Measurements from ENCODE around the gene RAB11A. TPM values are rescaled to one million over a fixed set of nuclear protein-coding genes. Genes with fewer than 3 reads are reported as not detected.

RAB11A gene
- total RNA-seq, 1 donor from 2014 or later: 153 TPM

GRCh38 chr15:65921780-65922179 is 52.5 kb downstream of the RAB11A start:
- peaks cover 2% of the 10 kb centered on the region for H3K36me3 Mint-ChIP-seq (ENCODE audit: low read depth)
- H3K27ac Mint-ChIP-seq (ENCODE audit: unreplicated experiment): no peak overlapping the region
- no peaks in the 10 kb centered on the region for H3K9me3 Mint-ChIP-seq (ENCODE audit: low read depth)
- DNase-seq (ENCODE audit: low spot score): no peak
- H3K4me3 Mint-ChIP-seq (ENCODE audit: unreplicated experiment): no peak overlapping the region
- H3K4me1 Mint-ChIP-seq (ENCODE audit: low read depth): peaks cover 11% of the 10 kb centered on the region
- no peaks in the 10 kb centered on the region for H3K27me3 Mint-ChIP-seq (ENCODE audit: low read depth)
- TF ChIP-seq CTCF (IDR thresholded peaks at IDR 0.05): no peak

- no peak overlapping the region for H3K4me3 Mint-ChIP-seq (ENCODE audit: unreplicated experiment)
- H3K36me3 Mint-ChIP-seq (ENCODE audit: low read depth): peaks cover 2% of the 10 kb centered on the region
- H3K27ac Mint-ChIP-seq (ENCODE audit: unreplicated experiment): no peak overlapping the region
- no peak for TF ChIP-seq CTCF (IDR thresholded peaks at IDR 0.05)
- no peaks in the 10 kb centered on the region for H3K9me3 Mint-ChIP-seq (ENCODE audit: low read depth)
- no peaks in the 10 kb centered on the region for H3K27me3 Mint-ChIP-seq (ENCODE audit: low read depth)
- H3K4me1 Mint-ChIP-seq (ENCODE audit: low read depth): peaks cover 7% of the 10 kb centered on the region
- DNase-seq (ENCODE audit: low spot score): no peak
Measured at GRCh38 chr15:65922621-65923020, 53.3 kb downstream of the RAB11A start.

GRCh38 chr15:65923264-65923663 is 54.0 kb downstream of the RAB11A start:
- Mint-ChIP-seq H3K4me3 (ENCODE audit: unreplicated experiment) (no peak overlapping the region), H3K27me3 (ENCODE audit: low read depth) (no peaks in the 10 kb centered on the region), H3K9me3 (ENCODE audit: low read depth) (no peaks in the 10 kb centered on the region), H3K4me1 (ENCODE audit: low read depth) (peaks cover 7% of the 10 kb centered on the region), H3K27ac (ENCODE audit: unreplicated experiment) (no peak overlapping the region), H3K36me3 (ENCODE audit: low read depth) (peaks cover 2% of the 10 kb centered on the region)
- no peak for TF ChIP-seq CTCF (IDR thresholded peaks at IDR 0.05)
- no peak for DNase-seq (ENCODE audit: low spot score)

- H3K27ac Mint-ChIP-seq (ENCODE audit: unreplicated experiment): no peak overlapping the region
Measured at GRCh38 chr15:65924004-65924403, 54.7 kb downstream of the RAB11A start.

GRCh38 chr15:65925338-65925737 is 56.0 kb downstream of the RAB11A start:
- Mint-ChIP-seq H3K4me3 (ENCODE audit: unreplicated experiment) (no peak overlapping the region), H3K4me1 (ENCODE audit: low read depth) (peaks cover 5% of the 10 kb centered on the region), H3K9me3 (ENCODE audit: low read depth) (no peaks in the 10 kb centered on the region), H3K27ac (ENCODE audit: unreplicated experiment) (no peak overlapping the region), H3K36me3 (ENCODE audit: low read depth) (no peaks in the 10 kb centered on the region), H3K27me3 (ENCODE audit: low read depth) (no peaks in the 10 kb centered on the region)
- no peak for DNase-seq (ENCODE audit: low spot score)
- TF ChIP-seq CTCF (IDR thresholded peaks at IDR 0.05): no peak

More at GRCh38 chr15:65924004-65924403, 54.7 kb downstream of the RAB11A start:
- Mint-ChIP-seq H3K36me3 (ENCODE audit: low read depth) (no peaks in the 10 kb centered on the region), H3K27me3 (ENCODE audit: low read depth) (no peaks in the 10 kb centered on the region), H3K4me3 (ENCODE audit: unreplicated experiment) (no peak overlapping the region), H3K4me1 (ENCODE audit: low read depth) (peaks cover 7% of the 10 kb centered on the region), H3K9me3 (ENCODE audit: low read depth) (no peaks in the 10 kb centered on the region)
- DNase-seq (ENCODE audit: low spot score): no peak
- no peak for TF ChIP-seq CTCF (IDR thresholded peaks at IDR 0.05)

Measured in chondrocyte (in vitro differentiated cells).